GM13976 (cell line): ENCODE data around the gene ANHX.
A peak's percentile ranks its signal among the peaks of the same experiment; 100 is the strongest.
"Not testable (repeated sequence)": the region's sequence is repeated elsewhere in the genome, so short reads cannot be mapped to it uniquely, and the experiment has no call there.

ENCODE experiments used
- DNase-seq: peaks from one replicate; pipeline ENCODE4 v3.0.0; 2012; ENCODE audit warnings: low spot score
- in situ Hi-C: fragments of 300-500 bp; cut with MboI; formaldehyde crosslinking; loops from one replicate; pipeline ENCODE4 v1.12.0; 2022; ENCODE audit warnings: low sequenced_read_pairs, mixed read lengths, inconsistent platforms; ENCODE audit not compliant: unreplicated experiment
- TF ChIP-seq, protein P1 (sequence below): IDR thresholded peaks from 2 replicates; pipeline ENCODE4 v1.5.1; 2012; ENCODE audit warnings: borderline replicate concordance, mild to moderate bottlenecking; ENCODE audit not compliant: insufficient read depth; ENCODE audit errors: extremely low read depth, missing control alignments, control extremely low read depth

Gene ANHX

DNA sequence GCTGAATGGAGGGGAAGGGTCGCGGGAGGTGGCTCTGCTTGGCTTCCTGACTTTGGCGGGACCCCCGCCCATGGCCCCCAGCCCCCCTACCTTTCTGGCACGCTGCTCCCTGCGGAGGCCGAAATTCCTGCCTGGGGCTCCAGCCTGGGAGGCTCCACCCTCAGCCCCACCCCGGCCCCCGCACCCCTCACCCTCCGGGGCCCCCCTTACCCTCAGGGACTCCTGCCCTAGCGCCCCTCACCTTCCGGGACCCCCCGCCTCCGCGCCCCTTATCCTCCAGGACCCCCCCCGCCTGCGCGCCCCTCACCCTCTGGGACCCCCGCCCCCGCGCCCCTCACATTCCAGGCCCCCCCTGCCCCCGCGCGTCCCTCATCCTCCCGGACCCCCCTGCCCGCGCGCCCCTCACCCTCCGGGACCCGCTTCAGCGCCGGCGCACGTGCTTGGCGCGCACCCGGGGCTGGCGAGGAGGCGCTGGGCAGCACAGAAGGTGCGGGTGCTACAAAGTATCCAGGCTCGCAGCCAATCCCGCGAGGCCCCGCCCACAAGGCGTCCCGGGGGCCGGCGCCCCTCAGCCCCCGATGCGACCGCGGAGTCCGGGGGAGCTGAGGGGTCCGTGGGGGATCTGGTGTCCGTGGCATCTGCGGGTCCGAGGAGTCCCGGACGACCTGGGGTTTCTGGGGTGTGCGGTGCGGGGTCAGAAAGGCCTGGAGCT, at the start of gene ANHX:
ANHX (minus strand) TSS at position 477 of the 712 bp plus-strand sequence. CDS start 1,521 bp downstream, outside the sequence.
- in situ Hi-C loops, result no loop called here
- DNase-seq, result peak; percentile 21
- TF ChIP-seq, protein P1, sequence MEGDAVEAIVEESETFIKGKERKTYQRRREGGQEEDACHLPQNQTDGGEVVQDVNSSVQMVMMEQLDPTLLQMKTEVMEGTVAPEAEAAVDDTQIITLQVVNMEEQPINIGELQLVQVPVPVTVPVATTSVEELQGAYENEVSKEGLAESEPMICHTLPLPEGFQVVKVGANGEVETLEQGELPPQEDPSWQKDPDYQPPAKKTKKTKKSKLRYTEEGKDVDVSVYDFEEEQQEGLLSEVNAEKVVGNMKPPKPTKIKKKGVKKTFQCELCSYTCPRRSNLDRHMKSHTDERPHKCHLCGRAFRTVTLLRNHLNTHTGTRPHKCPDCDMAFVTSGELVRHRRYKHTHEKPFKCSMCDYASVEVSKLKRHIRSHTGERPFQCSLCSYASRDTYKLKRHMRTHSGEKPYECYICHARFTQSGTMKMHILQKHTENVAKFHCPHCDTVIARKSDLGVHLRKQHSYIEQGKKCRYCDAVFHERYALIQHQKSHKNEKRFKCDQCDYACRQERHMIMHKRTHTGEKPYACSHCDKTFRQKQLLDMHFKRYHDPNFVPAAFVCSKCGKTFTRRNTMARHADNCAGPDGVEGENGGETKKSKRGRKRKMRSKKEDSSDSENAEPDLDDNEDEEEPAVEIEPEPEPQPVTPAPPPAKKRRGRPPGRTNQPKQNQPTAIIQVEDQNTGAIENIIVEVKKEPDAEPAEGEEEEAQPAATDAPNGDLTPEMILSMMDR, result no peak

- in situ Hi-C loops, DNase-seq: not testable (repeated sequence)
Measured at GRCh38 chr12:133264668-133265067, 29.0 kb upstream of the ANHX start.

GRCh38 chr12:133264173-133264572, 28.5 kb upstream of the ANHX start:
- no peak for DNase-seq

DNA sequence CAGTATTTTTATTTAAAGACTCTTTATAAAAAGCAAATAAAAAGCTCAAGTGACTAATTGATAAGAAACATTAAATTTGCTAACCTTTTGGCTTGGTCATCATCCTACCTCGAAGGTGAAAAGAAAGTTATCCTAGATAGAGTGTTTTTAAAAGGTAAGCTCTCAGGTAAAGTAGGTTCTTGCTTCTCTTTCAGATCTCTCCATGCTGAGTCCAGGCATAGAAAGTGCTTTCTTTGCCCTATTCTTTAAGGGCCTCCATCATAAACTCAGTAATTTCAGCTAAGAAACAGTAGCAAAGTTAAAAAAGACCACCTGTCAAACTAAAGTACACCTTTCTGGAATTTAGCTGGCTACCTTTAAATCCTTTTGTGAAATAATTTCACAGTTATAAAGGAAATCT, 20.6 kb upstream of the ANHX start:
- DNase-seq, result no peak

More at GRCh38 chr12:133264173-133264572, 28.5 kb upstream of the ANHX start:
- in situ Hi-C loops, result no loop called here
- TF ChIP-seq, protein P1, result no peak

GRCh38 chr12:133255833-133256232, 20.2 kb upstream of the ANHX start:
- DNase-seq, in situ Hi-C loops: not testable (repeated sequence)

More for the DNA sequence above, 20.6 kb upstream of the ANHX start:
- in situ Hi-C loops, result no loop called here
- TF ChIP-seq, protein P1, result no peak

GRCh38 chr12:133251732-133252131, 16.1 kb upstream of the ANHX start:
- in situ Hi-C loops, result no loop called here
- DNase-seq, result no peak
- TF ChIP-seq, protein P1, result no peak

- TF ChIP-seq, protein P1, result no peak
- DNase-seq, result no peak
- in situ Hi-C loops, result no loop called here
Measured at GRCh38 chr12:133236556-133236955, 879 bp upstream of the ANHX start.
